Stimulated activated CD8-positive, alpha-beta memory T cell treated with anti-CD3 and anti-CD28 coated beads, Interleukin-12 subunit alpha, Interleukin-12 subunit beta, amount 100 ng/mL, for 24 hours (primary cell): ENCODE measurements around the gene POLRMT.
"Not testable (repeated sequence)": the region's sequence is repeated elsewhere in the genome, so short reads cannot be mapped to it uniquely, and the experiment has no call there.

Source experiments
- DNase-seq: peaks from one replicate; pipeline ENCODE4 v3.0.0-alpha.2; 2020; ENCODE audit errors: extremely low read depth

Gene POLRMT

DNA sequence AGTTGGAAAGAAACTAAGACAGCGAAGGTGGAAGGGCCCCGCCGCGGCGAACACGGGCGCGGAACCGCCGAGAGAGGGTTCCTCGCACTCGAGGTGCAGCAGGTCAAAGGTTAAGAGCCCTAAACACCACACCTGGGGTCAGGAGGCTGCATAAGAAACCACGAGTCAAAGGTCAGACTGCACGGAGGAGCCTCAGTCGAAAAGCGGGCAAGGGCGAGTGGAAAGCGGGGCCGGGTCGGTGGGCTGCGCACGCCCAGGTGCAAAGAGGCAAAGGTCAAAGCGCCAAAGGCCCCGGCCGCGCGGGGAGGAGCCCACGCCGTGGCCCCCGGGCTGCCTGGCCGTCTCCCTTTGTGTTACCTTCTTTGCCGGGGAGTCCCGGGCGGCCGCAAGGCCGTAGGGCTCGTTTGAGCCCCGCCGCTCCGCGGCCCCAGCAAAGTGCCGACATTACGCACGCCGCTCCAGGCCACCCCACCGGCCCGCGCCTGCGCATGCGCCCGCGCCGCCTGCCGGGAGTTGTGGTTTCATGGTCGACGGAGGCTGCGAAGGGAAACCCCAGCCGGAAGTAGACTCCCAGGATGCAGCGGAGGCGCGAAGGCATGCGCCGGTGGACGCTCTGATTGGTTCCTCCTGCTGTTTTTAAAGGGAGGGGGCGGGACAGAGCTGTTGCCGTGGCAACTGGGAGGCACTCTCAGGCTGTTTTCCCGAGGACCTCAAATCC lies at the start of gene POLRMT:
Gene POLRMT, minus strand, starts transcription at position 470 of the 718 bp plus-strand sequence. Its CDS starts 25 bp downstream, at position 445.
- DNase-seq: peak; percentile 91

DNA sequence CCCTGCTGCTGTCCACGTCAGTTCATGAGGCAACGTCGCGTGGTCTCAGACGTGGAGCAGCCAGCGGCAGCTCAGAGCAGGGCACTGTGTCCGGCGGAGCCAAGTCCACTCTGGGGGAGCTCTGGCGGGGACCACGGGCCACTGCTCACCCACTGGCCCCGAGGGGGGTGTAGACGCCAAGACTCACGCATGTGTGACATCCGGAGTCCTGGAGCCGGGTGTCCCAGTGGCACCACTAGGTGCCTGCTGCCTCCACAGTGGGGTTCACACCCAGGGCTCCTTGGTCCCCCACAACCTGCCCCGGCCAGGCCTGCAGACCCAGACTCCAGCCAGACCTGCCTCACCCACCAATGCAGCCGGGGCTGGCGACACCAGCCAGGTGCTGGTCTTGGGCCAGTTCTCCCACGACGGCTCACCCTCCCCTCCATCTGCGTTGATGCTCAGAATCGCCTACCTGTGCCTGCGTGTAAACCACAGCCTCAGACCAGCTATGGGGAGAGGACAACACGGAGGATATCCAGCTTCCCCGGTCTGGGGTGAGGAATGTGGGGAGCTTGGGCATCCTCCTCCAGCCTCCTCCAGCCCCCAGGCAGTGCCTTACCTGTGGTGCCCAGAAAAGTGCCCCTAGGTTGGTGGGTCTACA lies 49.5 kb upstream of the POLRMT start:
- DNase-seq: no peak

DNA sequence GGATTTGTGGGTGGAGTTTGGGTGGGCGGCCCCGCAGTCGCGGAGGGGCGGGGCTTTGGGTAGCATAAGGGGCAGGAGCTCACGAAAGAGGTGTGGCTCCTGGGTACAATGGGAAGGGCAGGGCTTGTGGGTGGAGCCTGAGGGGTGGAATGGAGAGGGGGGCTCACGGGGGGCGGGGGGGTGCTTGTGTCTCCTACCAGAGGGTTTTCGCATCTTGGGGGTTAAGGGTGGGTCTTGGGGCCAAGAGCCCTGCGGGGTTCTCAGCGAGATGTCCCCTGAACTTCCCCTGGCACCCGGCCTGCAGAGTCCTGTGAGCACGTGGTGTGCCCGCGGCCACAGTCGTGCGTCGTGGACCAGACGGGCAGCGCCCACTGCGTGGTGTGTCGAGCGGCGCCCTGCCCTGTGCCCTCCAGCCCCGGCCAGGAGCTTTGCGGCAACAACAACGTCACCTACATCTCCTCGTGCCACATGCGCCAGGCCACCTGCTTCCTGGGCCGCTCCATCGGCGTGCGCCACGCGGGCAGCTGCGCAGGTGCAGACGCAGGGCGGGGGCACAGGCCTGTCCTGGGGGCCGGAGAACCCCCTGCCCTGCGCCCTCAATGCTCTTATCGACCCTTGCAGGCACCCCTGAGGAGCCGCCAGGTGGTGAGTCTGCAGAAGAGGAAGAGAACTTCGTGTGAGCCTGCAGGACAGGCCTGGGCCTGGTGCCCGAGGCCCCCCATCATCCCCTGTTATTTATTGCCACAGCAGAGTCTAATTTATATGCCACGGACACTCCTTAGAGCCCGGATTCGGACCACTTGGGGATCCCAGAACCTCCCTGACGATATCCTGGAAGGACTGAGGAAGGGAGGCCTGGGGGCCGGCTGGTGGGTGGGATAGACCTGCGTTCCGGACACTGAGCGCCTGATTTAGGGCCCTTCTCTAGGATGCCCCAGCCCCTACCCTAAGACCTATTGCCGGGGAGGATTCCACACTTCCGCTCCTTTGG lies 48.0 kb upstream of the POLRMT start:
- peak; percentile 77 for DNase-seq

DNA sequence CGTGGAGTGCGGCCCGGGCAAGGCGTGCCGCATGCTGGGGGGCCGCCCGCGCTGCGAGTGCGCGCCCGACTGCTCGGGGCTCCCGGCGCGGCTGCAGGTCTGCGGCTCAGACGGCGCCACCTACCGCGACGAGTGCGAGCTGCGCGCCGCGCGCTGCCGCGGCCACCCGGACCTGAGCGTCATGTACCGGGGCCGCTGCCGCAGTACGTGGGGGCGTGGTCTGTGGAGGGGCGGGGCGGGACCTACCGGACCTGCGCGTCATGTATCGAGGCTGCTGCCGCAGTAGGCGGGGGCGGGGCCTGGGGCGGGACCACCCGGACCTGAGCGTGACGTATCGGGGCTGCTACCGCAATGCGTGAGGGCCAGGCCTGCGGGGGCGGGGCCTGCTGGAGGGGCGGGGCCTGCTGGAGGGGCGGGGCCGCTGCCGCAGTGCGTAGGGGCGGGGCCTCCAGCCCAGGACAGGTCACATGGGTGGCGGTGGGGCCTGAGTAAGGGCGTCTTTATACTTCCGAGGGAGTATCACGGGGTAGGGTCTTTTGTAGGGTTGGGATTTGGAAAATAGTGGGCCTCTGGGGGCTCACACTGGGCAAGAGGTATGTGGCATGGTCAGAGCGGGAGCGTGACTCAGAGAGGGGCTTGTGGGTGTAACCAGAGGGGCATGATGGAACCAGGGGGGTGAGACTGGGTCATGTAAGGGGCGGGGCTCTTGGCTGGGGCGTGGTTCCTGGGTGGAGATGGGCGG lies 47.1 kb upstream of the POLRMT start:
- DNase-seq: peak; percentile 100

DNA sequence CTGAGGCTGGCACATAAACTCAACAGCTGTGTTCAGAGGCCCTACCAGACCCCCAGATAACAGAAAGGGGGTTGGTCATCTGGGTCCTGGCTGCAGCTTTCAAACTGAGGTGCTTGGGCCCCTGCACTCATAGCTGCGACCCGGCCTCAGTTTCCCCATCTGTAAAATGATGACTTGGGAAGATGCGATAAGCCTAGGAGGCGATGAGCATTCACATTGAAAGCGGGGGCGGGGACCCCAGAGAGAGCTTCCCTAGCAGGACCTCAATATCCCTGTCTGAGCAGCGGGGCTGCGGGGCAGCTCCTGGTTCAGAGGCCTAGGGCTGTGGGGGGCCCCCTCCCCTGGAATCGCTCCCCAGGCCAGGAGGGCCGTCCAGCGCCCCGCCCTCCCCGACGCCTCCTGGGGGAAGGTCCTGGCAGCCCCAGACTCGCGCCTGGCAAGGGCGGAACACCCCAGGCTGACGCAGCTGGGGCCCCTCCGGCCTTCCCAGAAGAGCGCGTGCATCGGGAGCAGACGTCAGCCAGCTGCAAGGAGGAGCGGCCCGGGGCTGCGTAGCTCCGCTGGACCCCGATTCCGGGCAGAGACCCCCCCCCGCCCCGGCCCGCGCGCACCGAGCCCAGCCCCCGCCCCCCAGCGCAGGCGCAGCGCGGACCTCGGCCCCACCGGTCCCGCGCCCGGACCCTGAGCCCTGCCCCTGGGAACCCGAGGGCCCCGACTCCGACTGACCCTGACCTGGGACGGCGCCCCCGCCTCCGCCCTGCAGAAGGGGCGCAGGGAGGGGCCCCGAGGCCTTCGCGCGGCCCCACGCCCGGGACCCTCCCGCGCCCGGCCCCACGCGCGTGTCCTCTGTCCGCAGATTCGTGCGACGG lies 46.3 kb upstream of the POLRMT start:
- no peak for DNase-seq

DNA sequence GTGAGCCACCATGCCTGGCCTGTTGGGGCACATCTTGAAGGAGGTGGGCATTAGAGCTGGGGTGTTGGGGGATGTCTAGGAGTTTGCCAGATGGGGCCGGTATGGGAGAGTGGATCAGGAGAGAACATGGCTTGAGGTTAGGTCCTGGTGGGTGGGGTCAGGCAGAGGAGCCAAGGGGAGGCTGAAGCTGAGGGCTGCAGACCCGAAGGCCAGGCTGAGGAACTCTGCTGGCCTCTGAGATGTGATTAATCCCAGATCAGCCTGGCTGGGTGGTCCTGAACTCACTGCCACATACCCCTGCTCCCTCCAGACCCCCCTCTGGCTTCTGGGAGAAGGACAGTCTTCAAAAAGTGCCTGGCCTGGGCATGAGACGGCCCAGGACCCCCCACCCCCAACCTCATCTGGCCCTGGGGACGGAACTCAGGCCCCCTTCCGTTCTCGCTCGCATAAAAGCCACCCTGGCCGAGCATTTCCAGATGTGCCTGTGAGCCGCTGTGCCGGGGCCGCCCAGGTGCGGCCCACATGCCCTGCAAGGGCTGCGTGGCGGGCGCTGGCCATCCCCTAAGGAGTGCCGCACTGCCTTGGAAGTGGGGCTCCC lies 45.6 kb upstream of the POLRMT start:
- no peak for DNase-seq

DNA sequence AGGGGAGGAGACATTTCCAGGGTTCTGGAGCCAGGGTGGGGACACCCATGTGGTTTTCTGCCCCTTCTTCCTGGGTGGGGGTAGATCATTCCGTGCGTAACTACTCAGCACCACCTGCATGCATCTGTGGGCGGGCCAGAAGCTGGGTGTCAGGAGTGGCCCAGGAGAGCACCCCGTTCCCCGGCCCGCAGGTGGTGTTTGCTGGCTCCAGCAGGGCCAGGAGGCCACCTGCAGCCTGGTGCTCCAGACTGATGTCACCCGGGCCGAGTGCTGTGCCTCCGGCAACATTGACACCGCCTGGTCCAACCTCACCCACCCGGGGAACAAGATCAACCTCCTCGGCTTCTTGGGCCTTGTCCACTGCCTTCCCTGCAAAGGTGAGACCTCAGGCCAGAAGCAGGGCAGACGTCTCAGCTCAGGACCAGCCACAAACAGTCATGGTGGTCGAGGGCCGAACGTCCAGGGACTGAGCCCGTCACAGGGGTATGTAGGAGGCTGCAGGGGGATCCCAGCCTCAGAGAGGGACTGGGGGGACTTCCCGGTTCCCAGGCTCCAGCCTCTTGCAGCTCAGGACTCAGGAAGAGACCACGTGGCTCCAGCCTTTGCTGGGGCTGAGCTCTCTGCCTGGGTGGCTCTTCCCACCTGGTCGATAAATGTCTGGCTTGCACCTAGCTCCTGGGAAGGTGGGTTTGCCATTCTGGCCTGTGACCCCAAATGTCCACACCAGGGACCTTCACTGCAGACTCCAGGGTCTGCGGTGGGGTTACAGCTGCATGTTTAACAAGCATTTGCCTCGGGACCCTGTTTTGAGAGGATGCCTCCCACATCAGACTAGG lies 44.5 kb upstream of the POLRMT start:
- DNase-seq: no peak

DNA sequence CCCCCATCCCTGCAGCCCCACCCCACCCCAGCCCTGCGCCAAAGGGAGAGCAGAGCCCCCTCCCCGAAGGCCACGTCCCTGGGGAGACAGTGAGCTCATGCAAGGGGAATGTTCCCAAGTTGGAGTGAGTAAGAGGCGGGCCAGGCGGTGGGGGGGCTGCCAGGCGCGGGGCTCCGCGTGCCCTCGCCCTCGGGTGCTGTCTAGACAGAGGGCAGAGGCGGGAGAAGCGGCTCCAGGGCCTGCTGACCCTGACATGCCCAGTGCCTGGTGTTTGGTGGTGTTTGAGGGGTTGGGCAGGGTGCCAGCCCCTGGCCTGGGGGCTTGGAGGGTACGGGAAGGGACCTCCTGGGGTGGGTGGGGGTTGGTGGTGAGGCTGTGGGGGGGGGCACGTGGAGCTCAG lies 43.9 kb upstream of the POLRMT start:
- no peak for DNase-seq

DNA sequence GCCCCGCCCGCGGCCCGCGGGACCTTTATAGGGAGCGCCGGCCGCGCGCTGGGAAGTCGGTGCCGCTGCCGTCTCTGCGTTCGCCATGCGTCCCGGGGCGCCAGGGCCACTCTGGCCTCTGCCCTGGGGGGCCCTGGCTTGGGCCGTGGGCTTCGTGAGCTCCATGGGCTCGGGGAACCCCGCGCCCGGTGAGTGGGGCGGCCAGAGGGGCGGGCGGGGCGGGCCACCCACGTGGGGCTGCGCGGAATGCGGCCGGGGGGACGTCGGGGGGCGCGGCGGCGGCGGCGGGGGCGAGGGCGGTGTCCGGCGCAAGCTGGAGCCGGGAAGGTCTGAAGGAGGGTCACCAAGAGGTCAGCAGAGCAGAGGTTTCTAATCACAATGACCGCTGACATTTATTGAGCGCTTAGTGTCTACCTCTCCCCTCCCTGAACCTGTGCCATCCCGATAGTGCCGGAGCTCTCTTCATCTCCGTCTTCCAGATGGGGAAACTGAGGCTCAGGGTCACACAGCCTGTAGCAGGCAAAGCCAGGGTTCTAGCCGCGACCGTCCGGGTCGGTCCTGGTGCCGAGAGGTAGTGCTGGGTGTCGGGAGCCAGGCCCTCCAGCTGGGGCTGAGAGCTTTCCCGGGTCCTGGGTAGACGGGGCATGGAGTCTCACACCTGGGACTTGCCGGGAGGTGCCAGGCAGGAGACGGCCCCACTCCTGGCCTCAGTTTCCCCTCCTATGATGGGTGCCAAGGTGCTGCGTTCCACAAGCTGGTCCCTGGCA lies 43.2 kb upstream of the POLRMT start, which contains the start of gene FSTL3:
Gene FSTL3, plus strand, starts transcription at position 54 of the 767 bp plus-strand sequence. Its CDS starts 32 bp downstream, at position 86.
- no peak for DNase-seq

DNA sequence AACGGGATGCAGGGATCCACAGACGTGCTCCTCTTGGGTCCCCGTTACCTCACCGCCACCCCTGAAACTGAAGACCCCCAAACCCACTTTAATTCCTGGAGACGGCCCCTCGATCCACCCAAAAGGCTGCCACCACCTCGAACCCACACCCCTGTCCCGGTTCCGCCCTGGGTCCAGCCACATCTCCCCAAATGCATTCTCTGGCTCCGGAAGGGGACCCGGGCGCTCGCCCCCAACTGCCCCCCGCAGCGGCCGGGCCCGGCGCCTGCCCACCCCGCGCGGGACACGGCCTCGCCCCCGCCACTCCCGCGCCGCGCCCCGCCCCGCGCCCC lies 42.6 kb upstream of the POLRMT start:
- DNase-seq: no peak

DNA sequence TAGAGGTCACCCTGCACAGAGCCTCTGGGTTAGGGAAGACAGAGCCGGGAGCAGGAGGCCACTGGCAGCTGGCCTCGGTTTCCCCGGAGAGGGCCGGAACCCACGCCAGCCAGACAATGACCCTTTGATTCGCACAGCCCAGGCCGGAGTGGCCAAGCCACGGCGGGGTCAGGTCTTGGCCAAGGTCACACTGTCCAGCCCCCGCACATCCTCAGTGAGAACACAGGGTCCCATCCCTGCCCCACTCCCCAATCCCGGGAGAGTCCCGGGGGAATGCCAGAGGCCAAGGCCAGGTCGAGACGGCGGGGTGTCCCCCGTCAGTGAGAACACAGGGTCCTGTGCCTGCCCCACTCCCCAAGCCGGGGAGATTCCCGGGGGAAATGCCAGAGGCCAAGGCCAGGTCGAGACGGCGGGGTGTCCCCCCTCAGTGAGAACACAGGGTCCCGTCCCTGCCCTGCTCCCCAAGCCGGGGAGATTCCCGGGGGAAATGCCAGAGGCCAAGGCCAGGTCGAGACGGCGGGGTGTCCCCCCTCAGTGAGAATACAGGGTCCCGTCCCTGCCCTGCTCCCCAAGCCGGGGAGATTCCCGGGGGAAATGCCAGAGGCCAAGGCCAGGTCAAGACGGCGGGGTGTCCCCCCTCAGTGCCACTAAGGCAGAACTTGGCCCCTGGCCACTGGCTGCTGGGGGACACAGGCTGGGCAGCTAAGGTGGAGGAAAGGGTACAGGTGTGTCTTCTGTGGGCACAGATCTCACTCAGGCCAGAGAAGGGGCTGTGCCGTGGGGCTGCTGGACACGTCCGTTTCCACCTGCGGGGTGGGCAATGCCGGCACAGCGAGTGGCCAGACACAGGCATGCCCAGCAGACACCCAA lies 41.2 kb upstream of the POLRMT start:
- DNase-seq: no peak

DNA sequence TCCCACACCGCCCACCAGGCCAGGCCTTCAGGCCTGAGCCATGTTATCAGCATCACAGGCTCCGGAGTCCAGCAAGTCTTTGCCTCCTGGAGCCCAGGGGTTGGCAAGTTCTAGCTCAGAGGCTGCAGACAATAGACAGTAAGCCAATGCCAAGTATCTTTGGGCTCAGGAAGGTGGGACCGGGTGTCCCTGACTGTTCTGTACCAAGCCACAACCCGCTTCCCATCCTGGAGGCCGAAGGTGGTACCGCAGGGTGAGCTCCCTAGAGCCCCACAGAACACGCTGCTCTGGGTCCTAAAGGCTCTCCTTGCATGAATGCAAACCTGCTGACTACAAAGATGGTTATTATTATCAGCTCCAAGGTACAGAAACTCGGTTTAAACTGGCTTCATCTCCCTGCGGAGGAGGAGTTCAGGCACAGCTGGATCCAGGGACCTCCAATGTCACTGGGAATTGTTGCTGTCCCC lies 37.3 kb upstream of the POLRMT start:
- DNase-seq: no peak

DNA sequence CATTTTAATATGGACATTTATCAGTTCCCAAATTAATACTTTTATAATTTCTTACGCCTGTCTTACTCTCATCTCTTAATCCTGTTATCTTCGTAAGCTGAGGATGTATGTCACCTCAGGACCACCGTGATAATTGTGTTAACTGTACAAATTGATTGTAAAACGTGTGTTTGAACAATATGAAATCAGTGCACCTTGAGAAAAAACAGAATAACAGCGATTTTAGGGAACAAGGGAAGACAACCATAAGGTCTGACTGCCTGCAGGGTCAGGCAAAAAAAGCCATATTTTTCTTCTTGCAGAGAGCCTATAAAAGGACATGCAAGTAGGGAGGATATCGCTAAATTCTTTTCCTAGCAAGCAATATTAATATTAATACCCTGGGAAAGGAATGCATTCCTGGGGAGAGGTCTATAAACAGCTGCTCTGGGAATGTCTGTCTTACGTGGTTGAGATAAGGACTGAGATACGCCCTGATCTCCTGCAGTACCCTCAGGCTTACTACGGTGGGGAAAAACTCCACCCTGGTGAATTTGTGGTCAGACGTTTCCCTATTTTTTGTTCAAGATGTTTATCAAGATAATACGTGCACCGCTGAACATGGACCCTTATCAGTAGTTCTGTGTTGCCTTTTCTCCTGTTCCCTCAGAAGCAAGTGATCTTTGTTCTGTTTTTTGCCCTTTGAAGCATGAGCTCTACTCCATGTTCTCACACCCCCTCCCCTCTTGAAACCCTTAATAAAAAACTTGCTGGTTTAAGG lies 35.5 kb upstream of the POLRMT start:
- not testable (repeated sequence) for DNase-seq

DNA sequence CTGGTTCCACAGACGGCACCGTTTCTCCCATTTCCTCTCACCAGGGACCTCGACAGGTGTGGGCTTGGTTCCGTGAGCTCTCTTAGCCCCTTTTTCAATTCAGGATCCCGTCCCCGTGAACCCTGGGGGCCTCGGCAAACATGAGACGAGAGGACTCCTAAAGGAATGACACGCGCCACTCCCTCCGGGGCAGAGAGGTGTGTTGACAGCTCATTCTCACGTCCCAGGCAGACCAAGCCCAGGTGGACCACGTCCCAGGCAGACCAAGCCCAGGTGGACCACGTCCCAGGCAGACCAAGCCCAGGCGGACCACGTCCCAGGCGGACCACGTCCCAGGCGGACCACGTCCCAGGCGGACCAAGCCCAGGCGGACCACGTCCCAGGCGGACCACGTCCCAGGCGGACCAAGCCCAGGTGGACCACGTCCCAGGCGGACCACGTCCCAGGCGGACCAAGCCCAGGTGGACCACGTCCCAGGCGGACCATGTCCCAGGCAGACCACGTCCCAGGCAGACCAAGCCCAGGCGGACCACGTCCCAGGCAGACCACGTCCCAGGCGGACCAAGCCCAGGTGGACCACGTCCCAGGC lies 33.7 kb upstream of the POLRMT start:
- DNase-seq: not testable (repeated sequence)

DNA sequence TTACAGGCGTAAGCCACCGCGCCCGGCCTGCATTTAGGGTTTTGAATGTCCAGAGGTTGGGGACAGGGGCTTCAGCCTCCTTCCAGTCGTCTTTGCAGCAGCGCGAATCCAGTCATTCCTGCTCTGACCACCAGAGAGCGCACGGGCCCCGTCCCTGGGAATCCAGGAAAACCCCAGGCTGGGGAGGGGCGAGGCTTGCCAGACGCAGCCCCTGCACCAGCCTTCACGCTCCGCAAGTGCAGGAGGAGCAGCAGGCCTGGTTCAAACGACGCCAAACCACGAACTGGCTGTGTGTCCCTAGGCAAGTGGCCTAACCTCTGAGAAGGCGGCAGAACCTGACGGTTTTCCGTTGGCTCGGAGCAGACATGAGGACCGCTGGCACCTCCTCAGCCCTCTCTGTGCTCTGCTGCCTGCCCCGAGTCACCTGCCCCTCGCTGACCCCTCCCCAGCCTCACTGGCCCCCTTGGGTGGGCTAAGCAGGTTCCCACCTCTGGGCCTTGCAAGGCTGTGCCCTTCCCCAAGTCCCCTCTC lies 31.6 kb upstream of the POLRMT start:
- DNase-seq: peak; percentile 51

DNA sequence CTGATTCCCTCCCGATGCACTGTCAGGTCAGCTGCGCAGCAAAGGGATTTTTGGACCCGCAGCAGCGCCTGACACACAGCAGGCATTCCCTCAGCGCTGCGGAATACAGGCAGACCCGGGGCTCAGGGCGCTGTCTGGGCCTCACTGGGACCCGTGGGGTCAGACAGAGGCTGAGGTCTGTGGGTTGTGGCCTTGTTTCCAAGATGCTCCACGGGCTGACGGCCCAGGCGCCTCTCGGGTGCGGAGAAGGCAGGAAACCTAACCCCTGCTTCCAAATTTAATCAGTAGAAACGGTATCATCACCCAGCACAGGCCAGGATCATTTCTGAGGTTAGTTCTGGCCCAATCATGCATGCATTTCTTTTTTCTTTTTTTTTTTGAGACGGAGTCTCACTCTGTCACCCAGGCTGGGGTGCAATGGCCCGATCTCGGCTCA lies 30.4 kb upstream of the POLRMT start:
- DNase-seq: no peak
